Erythroblast (primary cell): ENCODE results near the gene CCNE1.
A peak's percentile ranks its signal among the peaks of the same experiment; 100 is the strongest.
"Not testable (repeated sequence)": the region's sequence is repeated elsewhere in the genome, so short reads cannot be mapped to it uniquely, and the experiment has no call there.

ENCODE experiments used
- DNase-seq, 2 experiments: peaks; one replicate each; lab custom pipeline; 2025; lab: John Stamatoyannopoulos, UW
- GATA1 ChIP-seq: IDR thresholded peaks from 2 replicates; pipeline ENCODE4 v1.6.1; 2011; ENCODE audit warnings: low read depth, mild to moderate bottlenecking, control low read depth, low read length, moderate library complexity
- POLR2A ChIP-seq: IDR thresholded peaks from 2 replicates; pipeline ENCODE4 v1.6.1; 2011; ENCODE audit warnings: mild to moderate bottlenecking, low read length

CCNE1 gene

GRCh38 chr19:29813642-29814041 is 1.9 kb downstream of the CCNE1 start:
- DNase-seq = peak; percentile 70 to 90
- TF ChIP-seq POLR2A (peak; percentile 24), GATA1 (no peak)

GRCh38 chr19:29815231-29815630 is 3.4 kb downstream of the CCNE1 start:
- DNase-seq = peak; percentile 42 to 55
- TF ChIP-seq GATA1 = no peak
- no peak for TF ChIP-seq POLR2A

- no peak for DNase-seq
- TF ChIP-seq POLR2A (no peak), GATA1 (no peak)
Observed at GRCh38 chr19:29817316-29817715, 5.5 kb downstream of the CCNE1 start.

GRCh38 chr19:29819300-29819699 is 7.5 kb downstream of the CCNE1 start:
- DNase-seq = no peak
- no peak for TF ChIP-seq GATA1
- TF ChIP-seq POLR2A = no peak

- no peak for TF ChIP-seq GATA1
- TF ChIP-seq POLR2A = no peak
- DNase-seq = no peak
Observed at GRCh38 chr19:29819986-29820385, 8.2 kb downstream of the CCNE1 start.

- TF ChIP-seq POLR2A (no peak), GATA1 (no peak)
- no peak for DNase-seq
Observed at GRCh38 chr19:29823581-29824330, 12.0 kb downstream of the CCNE1 start.

- DNase-seq = not testable (repeated sequence)
Observed at GRCh38 chr19:29825263-29825662, 13.5 kb downstream of the CCNE1 start.

- TF ChIP-seq POLR2A = no peak
- no peak for TF ChIP-seq GATA1
- DNase-seq = no peak
Observed at GRCh38 chr19:29831041-29831548, 19.3 kb downstream of the CCNE1 start.

GRCh38 chr19:29831686-29832085 is 19.9 kb downstream of the CCNE1 start:
- DNase-seq = no peak
- TF ChIP-seq POLR2A (no peak), GATA1 (no peak)

GRCh38 chr19:29832801-29833200 is 21.0 kb downstream of the CCNE1 start:
- TF ChIP-seq GATA1 = no peak
- no peak for TF ChIP-seq POLR2A
- no peak for DNase-seq

- no peak for DNase-seq
- TF ChIP-seq GATA1 (no peak), POLR2A (no peak)
Observed at GRCh38 chr19:29833614-29834261, 21.9 kb downstream of the CCNE1 start.

GRCh38 chr19:29834991-29835846 is 23.4 kb downstream of the CCNE1 start:
- TF ChIP-seq GATA1 (no peak), POLR2A (no peak)
- DNase-seq = no peak

GRCh38 chr19:29836409-29836825 is 24.6 kb downstream of the CCNE1 start:
- DNase-seq = no peak
- TF ChIP-seq GATA1 (no peak), POLR2A (no peak)
